Measurements from ENCODE around the gene TPM2. TPM values are rescaled to one million over a fixed set of nuclear protein-coding genes. Genes with fewer than 3 reads are reported as not detected.

The TPM2 gene
- polyA plus RNA-seq, 1 of the 3 experiments (the other 2 are of a cell fraction) = 620 TPM

DNA sequence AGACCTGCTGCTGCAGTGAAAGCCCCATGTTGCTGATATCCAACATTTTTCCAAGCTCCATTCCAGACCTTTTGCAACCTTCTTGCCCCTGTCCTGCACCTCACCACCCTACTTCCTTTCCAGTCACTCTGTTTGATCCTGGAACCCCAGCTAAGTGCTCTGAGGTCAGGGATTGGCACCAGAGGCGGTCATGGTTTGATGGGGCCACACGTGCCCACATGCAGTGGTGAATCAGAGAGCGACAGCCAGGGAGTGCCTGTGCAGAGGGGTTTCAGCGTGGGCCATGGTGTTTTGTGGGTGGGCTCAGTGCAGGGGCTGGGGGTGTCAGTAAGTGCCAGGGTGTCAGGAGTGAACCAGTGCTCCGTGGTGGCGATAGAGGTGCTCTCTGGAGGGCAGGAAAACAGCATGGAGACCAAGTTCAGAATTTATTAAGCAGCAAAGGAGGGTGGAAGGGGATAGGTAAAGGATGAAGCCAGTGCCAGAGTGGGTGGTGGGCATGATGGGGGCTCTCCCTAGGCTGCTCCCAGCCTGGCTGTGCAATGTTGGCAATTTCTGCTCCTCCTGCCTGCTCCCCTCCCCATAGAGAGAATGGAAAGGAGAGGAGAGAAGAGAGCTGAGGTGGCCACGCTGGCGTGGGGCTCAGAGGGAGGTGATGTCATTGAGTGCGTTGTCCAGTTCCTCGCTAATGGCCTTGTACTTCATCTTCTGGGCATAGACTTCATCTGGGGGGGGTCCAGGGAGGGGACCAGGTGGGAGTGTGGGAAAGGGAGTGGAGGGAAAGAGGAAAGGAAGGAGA lies 7.0 kb downstream of the TPM2 start:
- CTCF ChIA-PET = interaction anchor here (1.0 to 2.4 kb wide), 3 partner anchors 14 to 49 kb away, joined by 4 to 20 read pairs (median 6); partner anchors contain the start of gene TLN1

More for the DNA sequence above, 7.0 kb downstream of the TPM2 start:
- H3F3A ChIP-seq (replicated peaks; ENCODE audit: insufficient read depth) = peaks cover 50% of the 10 kb centered on the region
- TF ChIP-seq YY1 (IDR thresholded peaks at IDR 0.05; ENCODE audit: low read depth) = no peak
- no peak for TF ChIP-seq EZH2phosphoT487 (IDR thresholded peaks at IDR 0.05; ENCODE audit: borderline replicate concordance, low read depth)
- TF ChIP-seq, protein P1, sequence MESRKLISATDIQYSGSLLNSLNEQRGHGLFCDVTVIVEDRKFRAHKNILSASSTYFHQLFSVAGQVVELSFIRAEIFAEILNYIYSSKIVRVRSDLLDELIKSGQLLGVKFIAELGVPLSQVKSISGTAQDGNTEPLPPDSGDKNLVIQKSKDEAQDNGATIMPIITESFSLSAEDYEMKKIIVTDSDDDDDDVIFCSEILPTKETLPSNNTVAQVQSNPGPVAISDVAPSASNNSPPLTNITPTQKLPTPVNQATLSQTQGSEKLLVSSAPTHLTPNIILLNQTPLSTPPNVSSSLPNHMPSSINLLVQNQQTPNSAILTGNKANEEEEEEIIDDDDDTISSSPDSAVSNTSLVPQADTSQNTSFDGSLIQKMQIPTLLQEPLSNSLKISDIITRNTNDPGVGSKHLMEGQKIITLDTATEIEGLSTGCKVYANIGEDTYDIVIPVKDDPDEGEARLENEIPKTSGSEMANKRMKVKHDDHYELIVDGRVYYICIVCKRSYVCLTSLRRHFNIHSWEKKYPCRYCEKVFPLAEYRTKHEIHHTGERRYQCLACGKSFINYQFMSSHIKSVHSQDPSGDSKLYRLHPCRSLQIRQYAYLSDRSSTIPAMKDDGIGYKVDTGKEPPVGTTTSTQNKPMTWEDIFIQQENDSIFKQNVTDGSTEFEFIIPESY (IDR thresholded peaks at IDR 0.05; ENCODE audit: borderline replicate concordance, low read depth) = no peak
- no peak for TF ChIP-seq USF2 (IDR thresholded peaks at IDR 0.05; ENCODE audit: borderline replicate concordance, low read depth, low read length)
- TF ChIP-seq SIN3A (IDR thresholded peaks at IDR 0.05; ENCODE audit: borderline replicate concordance, low read depth, low read length) = no peak
- no peak for TF ChIP-seq RAD21 (IDR thresholded peaks at IDR 0.05; ENCODE audit: low read length)
- no peak for TF ChIP-seq ELF1 (IDR thresholded peaks at IDR 0.05)
- no peak for TF ChIP-seq FOXJ3 (CRISPR knock-in tag; IDR thresholded peaks at IDR 0.05)
- no peak for TF ChIP-seq FOSL2 (IDR thresholded peaks at IDR 0.05; ENCODE audit: borderline replicate concordance, low read depth)
- no peak for TF ChIP-seq RCOR1 (IDR thresholded peaks at IDR 0.05; ENCODE audit: low read length)
- no peak for TF ChIP-seq CHD2 (IDR thresholded peaks at IDR 0.05; ENCODE audit: low read length, partially characterized antibody)
- no peak for TF ChIP-seq USF1 (IDR thresholded peaks at IDR 0.05; ENCODE audit: borderline replicate concordance, low read depth)
- TF ChIP-seq GATA2 (CRISPR knock-in tag; IDR thresholded peaks at IDR 0.05) = no peak
- TF ChIP-seq RFX5 (IDR thresholded peaks at IDR 0.05; ENCODE audit: low read length) = no peak
- no peak for TF ChIP-seq RXRA (IDR thresholded peaks at IDR 0.05; ENCODE audit: borderline replicate concordance, low read depth)
- no peak for TF ChIP-seq POLR2AphosphoS5 (IDR thresholded peaks at IDR 0.05; ENCODE audit: low read depth, low read length)
- H3K9me2 ChIP-seq = no peaks in the 10 kb centered on the region
- no peak overlapping the region for H2AFZ ChIP-seq (ENCODE audit: low read depth)
- WGBS (ENCODE audit: low lambda C conversion rate) = 95% methylated on average over 10 of the region's 10 CpGs
- no peak for DNase-seq
- no peaks in the 10 kb centered on the region for H3K27me3 ChIP-seq (ENCODE audit: insufficient read depth)
- no peak overlapping the region for H3K4me2 ChIP-seq
- no peak overlapping the region for H3K9ac ChIP-seq
- no peak overlapping the region for H3K27ac ChIP-seq (ENCODE audit: low read depth in 2 of 2, low read length in 1 of 2)
- peaks cover 21% of the 10 kb centered on the region; the same call in 1 of the 2 replicates for H3K79me2 ChIP-seq (ENCODE audit: insufficient read depth)
- peaks cover 27 to 35% of the 10 kb centered on the region in 2 experiments for H3K36me3 ChIP-seq (replicated peaks in 1 of 2; ENCODE audit: control insufficient read depth in 1 of 2, insufficient read depth in 2 of 2, low read length in 1 of 2)
- no peak overlapping the region for H3K4me3 ChIP-seq (ENCODE audit: low read depth in 2 of 2, low read length in 1 of 2)
- POLR2A ChIA-PET = interaction anchor here (0.8 kb wide), 1 partner anchor 24 kb away, joined by 3 read pairs; the partner anchor contains the start of gene CCDC107
- H3K4me1 ChIP-seq (ENCODE audit: control insufficient read depth in 1 of 2, insufficient read depth in 2 of 2, low read depth in 1 of 2, low read length in 1 of 2) = peaks cover 0 to 14% of the 10 kb centered on the region in 2 experiments; a peak in 3 of 4 replicates
- H3K9me3 ChIP-seq = no peaks in the 10 kb centered on the region
- peaks cover 42% of the 10 kb centered on the region for H4K20me1 ChIP-seq (ENCODE audit: insufficient read depth)

All from SK-N-SH (cell line).